Measurements from ENCODE around the gene ANKRD55. TPM values are rescaled to one million over a fixed set of nuclear protein-coding genes. Genes with fewer than 3 reads are reported as not detected.

ANKRD55 gene
- total RNA-seq, 4 donors from 2014 or later: 0.17 to 0.37 (median 0.32) TPM; not detected in 1

DNA sequence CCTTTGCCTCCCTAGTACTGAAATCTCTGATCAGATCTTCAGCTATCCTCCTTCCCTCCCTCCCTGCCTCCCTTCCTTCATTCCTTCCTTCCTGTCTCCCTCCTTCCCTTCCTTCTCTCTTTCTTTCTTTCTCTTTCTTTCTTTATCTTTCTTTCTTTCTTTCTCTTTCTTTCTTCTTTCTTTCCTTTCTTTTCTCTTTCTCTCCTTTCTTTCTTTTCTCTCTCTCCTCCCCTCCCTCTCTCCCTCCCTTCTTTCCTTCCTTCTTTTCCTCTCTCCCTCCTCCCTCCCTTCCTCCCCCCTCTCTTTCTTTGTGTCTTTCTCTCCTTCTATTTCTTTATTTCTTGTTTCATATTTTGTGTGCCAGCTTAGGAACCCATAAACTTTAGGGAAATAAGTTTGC, 23.9 kb upstream of the ANKRD55 start:
- no peak for TF ChIP-seq POLR2A (IDR thresholded peaks at IDR 0.05)
- intact Hi-C loops (cut with DNase I; ENCODE audit: low total_unique reads): no loop called here
- H3K4me3 ChIP-seq (ENCODE audit: low read depth, poor library complexity, severe bottlenecking): no peak overlapping the region
- DNase-seq (ENCODE audit: low spot score in 2 of 2): no peak

DNA sequence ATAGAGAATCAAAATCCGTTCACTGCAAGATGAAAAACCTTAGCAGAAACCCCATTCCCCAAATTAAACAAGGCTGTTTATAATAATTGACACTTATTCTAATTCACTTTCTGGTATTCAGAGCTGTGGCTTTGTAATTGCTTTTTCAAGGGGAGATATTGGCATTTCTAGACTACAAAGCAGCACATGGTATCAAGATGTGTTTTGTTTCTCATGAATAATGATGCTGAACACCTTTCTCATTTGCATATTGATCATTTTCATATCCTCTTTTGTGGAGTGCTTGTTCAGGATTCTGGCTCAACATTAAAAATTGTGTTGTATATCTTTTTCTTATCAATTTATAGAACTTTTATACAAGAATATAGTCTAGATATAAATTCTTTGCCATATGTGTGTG, 22.4 kb upstream of the ANKRD55 start:
- intact Hi-C loops (cut with DNase I; ENCODE audit: low total_unique reads): no loop called here
- no peak overlapping the region for H3K4me3 ChIP-seq (ENCODE audit: low read depth, poor library complexity, severe bottlenecking)
- TF ChIP-seq, protein P1, sequence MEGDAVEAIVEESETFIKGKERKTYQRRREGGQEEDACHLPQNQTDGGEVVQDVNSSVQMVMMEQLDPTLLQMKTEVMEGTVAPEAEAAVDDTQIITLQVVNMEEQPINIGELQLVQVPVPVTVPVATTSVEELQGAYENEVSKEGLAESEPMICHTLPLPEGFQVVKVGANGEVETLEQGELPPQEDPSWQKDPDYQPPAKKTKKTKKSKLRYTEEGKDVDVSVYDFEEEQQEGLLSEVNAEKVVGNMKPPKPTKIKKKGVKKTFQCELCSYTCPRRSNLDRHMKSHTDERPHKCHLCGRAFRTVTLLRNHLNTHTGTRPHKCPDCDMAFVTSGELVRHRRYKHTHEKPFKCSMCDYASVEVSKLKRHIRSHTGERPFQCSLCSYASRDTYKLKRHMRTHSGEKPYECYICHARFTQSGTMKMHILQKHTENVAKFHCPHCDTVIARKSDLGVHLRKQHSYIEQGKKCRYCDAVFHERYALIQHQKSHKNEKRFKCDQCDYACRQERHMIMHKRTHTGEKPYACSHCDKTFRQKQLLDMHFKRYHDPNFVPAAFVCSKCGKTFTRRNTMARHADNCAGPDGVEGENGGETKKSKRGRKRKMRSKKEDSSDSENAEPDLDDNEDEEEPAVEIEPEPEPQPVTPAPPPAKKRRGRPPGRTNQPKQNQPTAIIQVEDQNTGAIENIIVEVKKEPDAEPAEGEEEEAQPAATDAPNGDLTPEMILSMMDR (IDR thresholded peaks at IDR 0.05): no peak
- no peak for TF ChIP-seq POLR2A (IDR thresholded peaks at IDR 0.05)
- DNase-seq (ENCODE audit: low spot score in 2 of 2): no peak
- WGBS, 2 donors: 68 to 69% methylated on average over 1 of the region's 1 CpG

DNA sequence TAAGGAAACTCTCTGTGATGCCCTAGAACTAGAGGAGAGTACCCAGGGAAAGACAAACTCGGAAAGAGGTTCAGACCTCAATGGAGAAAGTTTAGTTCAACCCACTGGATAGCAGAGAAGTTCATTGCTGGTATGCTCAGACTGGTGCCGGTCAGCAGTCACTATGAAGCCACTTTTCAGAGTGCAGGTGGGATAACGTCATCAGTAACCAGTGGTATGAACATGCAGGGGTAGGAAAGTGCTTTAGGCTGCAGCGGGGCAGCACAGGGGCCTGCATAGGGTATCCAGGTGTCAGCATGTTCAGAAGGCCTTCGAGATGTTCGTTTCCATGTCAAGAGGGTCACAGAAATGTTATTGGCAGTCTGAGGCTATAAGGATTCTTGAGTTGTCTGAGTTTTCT, 20.8 kb upstream of the ANKRD55 start:
- 89 to 95% methylated on average over 6 of the region's 6 CpGs for WGBS, 2 donors
- DNase-seq (ENCODE audit: low spot score in 2 of 2): no peak
- intact Hi-C loops (cut with DNase I; ENCODE audit: low total_unique reads): no loop called here
- H3K4me3 ChIP-seq (ENCODE audit: low read depth, poor library complexity, severe bottlenecking): no peak overlapping the region
- no peak for TF ChIP-seq POLR2A (IDR thresholded peaks at IDR 0.05)
- TF ChIP-seq, protein P1 (IDR thresholded peaks at IDR 0.05): no peak

DNA sequence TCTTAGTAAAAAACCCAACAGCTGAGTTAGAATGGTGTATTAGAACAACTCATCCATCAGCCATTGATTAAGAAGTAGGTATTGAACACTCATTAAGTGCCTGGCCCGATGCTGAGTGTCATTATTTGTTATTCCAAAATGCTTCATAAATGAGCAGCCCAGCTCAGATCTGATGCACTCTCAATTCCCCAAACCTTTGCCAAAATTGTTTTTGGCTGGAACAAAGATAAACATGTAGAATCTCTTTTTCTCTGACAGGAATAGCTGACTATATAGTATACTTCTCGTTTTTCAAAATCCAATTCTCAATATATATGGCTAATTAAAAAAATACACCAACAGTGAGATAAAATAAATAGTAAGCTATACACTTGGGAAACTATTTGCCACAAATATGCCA, 20.0 kb upstream of the ANKRD55 start:
- no peak overlapping the region for H3K4me3 ChIP-seq (ENCODE audit: low read depth, poor library complexity, severe bottlenecking)
- no peak for TF ChIP-seq POLR2A (IDR thresholded peaks at IDR 0.05)
- TF ChIP-seq, protein P1 (IDR thresholded peaks at IDR 0.05): no peak
- DNase-seq (ENCODE audit: low spot score in 2 of 2): no peak
- 58 to 72% methylated on average over 2 of the region's 2 CpGs for WGBS, 2 donors
- intact Hi-C loops (cut with DNase I; ENCODE audit: low total_unique reads): no loop called here

DNA sequence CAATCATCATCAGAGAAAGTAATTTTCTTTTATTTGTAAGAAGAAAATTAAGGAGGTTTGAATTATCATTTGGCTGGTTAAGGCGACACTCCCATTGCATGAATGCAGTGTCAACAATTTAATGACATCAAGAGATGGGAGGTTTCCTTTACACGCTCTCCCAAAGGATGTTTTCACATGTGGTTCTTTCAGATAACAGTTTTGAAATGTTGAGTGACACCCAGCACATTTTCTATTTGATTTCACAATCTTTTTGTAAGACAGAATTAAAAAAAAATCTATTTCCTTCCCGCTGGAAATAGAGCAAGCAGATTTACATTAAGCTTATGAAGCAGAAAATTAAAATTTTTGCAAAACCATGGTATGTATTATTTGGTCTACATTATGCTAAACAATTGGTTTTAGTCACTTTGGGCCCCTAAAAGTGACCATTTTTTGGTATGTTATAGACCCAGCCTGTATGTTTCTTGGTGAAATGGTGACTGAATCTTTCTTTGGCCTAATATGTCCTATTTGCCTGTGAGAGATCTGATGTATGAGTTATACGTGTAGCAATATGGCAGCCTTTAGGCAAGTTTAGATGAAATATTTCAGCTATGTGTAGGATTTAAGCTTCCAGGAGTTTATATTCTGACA, 18.9 kb upstream of the ANKRD55 start:
- intact Hi-C loops (cut with DNase I; ENCODE audit: low total_unique reads): no loop called here
- WGBS, 2 donors: 60 to 61% methylated on average over 4 of the region's 4 CpGs
- no peak for DNase-seq (ENCODE audit: low spot score in 2 of 2)
- no peak overlapping the region for H3K4me3 ChIP-seq (ENCODE audit: low read depth, poor library complexity, severe bottlenecking)
- TF ChIP-seq, protein P1 (IDR thresholded peaks at IDR 0.05): no peak
- TF ChIP-seq POLR2A (IDR thresholded peaks at IDR 0.05): no peak

DNA sequence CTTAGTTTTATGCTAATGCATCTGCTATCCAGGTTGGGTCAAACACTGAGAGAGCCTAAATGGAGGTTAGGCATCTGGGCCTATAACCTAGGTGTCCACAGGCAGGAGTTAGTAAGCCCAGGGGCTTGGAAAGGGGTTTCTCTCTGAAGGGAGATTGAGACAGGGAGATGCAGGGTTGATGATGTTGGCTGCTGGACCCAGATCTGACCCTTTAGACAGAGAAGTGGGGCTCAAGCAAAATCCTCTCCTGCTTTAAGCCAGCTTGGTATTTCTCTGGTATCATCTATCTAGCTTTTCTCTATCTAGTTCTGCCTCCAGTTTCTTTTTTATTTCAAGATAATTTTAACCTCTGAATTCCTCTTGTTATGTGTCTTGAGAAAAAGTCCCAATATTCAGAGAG, 18.3 kb upstream of the ANKRD55 start:
- intact Hi-C loops (cut with DNase I; ENCODE audit: low total_unique reads): no loop called here
- no peak overlapping the region for H3K4me3 ChIP-seq (ENCODE audit: low read depth, poor library complexity, severe bottlenecking)
- TF ChIP-seq, protein P1 (IDR thresholded peaks at IDR 0.05): no peak
- DNase-seq (ENCODE audit: low spot score in 2 of 2): no peak

All from lower leg skin (tissue), 4 donors.